Astrocyte (in vitro differentiated cells and primary cell): ENCODE data around the gene RBMY1J. TPM values are rescaled to one million over a fixed set of nuclear protein-coding genes. Genes with fewer than 3 reads are reported as not detected.
"Not testable (repeated sequence)": the region's sequence is repeated elsewhere in the genome, so short reads cannot be mapped to it uniquely, and the experiment has no call there.

Experiments
- DNase-seq: peaks from one replicate; pipeline ENCODE4 v3.0.0-alpha.2; 2010; ENCODE audit warnings: low read depth
- FAIRE-seq: peaks from 2 replicates; lab custom pipeline; 2011; peaks lifted over from hg19 to GRCh38; lab: Jason Lieb, UNC
- H2AFZ ChIP-seq: 2 replicates; pipeline ENCODE4 v1.6.0; 2012; ENCODE audit warnings: low read depth, low read length, inconsistent platforms
- H3K27ac ChIP-seq: 2 replicates; pipeline ENCODE4 v1.5.1; 2011; ENCODE audit warnings: low read depth, low read length, inconsistent platforms
- H3K27me3 ChIP-seq: 2 replicates; pipeline ENCODE4 v1.6.0; 2011; ENCODE audit warnings: low read length, inconsistent platforms; ENCODE audit not compliant: insufficient read depth
- H3K36me3 ChIP-seq: 2 replicates; pipeline ENCODE4 v1.5.1; 2011; ENCODE audit warnings: low read length, inconsistent platforms; ENCODE audit not compliant: insufficient read depth
- H3K4me1 ChIP-seq: 2 replicates; pipeline ENCODE4 v1.5.1; 2011; ENCODE audit warnings: low read length, inconsistent platforms; ENCODE audit not compliant: insufficient read depth
- H3K4me2 ChIP-seq: 2 replicates; pipeline ENCODE4 v1.6.0; 2012; ENCODE audit warnings: low read length, inconsistent platforms
- H3K4me3 ChIP-seq: 2 replicates; pipeline ENCODE4 v1.5.1; 2011; ENCODE audit warnings: low read depth, mild to moderate bottlenecking, low read length, inconsistent platforms; ENCODE audit not compliant: insufficient read depth
- H3K79me2 ChIP-seq: 2 replicates; pipeline ENCODE4 v1.6.0; 2012; ENCODE audit warnings: mild to moderate bottlenecking, low read length, inconsistent platforms; ENCODE audit not compliant: insufficient read depth
- H3K9ac ChIP-seq: 2 replicates; pipeline ENCODE4 v1.6.0; 2012; ENCODE audit warnings: mild to moderate bottlenecking, low read length, inconsistent platforms
- H3K9me3 ChIP-seq: 2 replicates; pipeline ENCODE4 v1.5.1; 2012; ENCODE audit warnings: low read depth, mild to moderate bottlenecking, low read length, inconsistent platforms; ENCODE audit not compliant: insufficient read depth
- H4K20me1 ChIP-seq: 2 replicates; pipeline ENCODE4 v1.6.0; 2012; ENCODE audit warnings: low read length, inconsistent platforms; ENCODE audit not compliant: insufficient read depth
- H3K27ac Mint-ChIP-seq: one replicate; pipeline ENCODE4 v1.8.0; 2021; ENCODE audit warnings: mild to moderate bottlenecking, mixed read lengths; ENCODE audit not compliant: unreplicated experiment
- H3K27me3 Mint-ChIP-seq: one replicate; pipeline ENCODE4 v1.8.0; 2021; ENCODE audit warnings: low read depth, mixed read lengths; ENCODE audit not compliant: unreplicated experiment
- H3K36me3 Mint-ChIP-seq: one replicate; pipeline ENCODE4 v1.8.0; 2021; ENCODE audit warnings: low read depth, mixed read lengths; ENCODE audit not compliant: unreplicated experiment
- H3K4me1 Mint-ChIP-seq: one replicate; pipeline ENCODE4 v1.8.0; 2021; ENCODE audit warnings: low read depth, mixed read lengths; ENCODE audit not compliant: unreplicated experiment
- H3K4me3 Mint-ChIP-seq: one replicate; pipeline ENCODE4 v1.8.0; 2021; ENCODE audit warnings: mild to moderate bottlenecking, moderate library complexity, mixed read lengths; ENCODE audit not compliant: unreplicated experiment
- H3K9me3 Mint-ChIP-seq: one replicate; pipeline ENCODE4 v1.8.0; 2021; ENCODE audit warnings: mild to moderate bottlenecking, mixed read lengths; ENCODE audit not compliant: unreplicated experiment
- EZH2 ChIP-seq: IDR thresholded peaks from 2 replicates; pipeline ENCODE4 v1.6.1; 2012; ENCODE audit warnings: mild to moderate bottlenecking, low read length, inconsistent platforms; ENCODE audit not compliant: insufficient read depth
- total RNA-seq: library from RNA; stranded (reverse); gene quantifications from 2 replicates; pipeline ENCODE4 v1.2.1, GENCODE V29; 2021
- TF ChIP-seq, protein P1 (sequence below): IDR thresholded peaks from 2 replicates; pipeline ENCODE4 v1.5.1; 2011; ENCODE audit warnings: low read depth, mild to moderate bottlenecking, inconsistent platforms, low read length, moderate library complexity; ENCODE audit not compliant: insufficient read depth

The RBMY1J gene
- total RNA-seq, 1 donor from 2014 or later = not detected

DNA sequence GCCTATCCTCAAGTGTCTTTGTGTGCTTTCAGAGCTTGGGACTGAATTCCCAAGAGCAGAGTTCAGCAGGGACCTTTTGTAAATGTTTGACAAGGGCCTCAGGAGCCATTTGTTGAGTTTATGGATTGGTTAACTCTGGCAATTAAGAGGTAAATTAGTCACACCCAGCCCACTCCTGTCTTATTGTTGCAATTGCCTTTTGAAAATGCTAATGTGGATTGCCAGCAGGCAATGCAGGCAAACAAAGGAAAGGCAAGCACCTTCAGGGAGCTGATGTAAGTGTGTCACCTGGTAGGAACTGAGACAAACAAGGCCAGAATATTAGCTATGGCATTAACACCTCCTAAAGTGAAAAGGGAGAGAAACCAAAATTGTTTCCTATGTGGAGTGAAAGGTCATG, 29.7 kb upstream of the RBMY1J start:
- H3K9me3 ChIP-seq = no peaks in the 10 kb centered on the region
- Mint-ChIP-seq H3K4me3 (no peak overlapping the region), H3K27ac (no peak overlapping the region), H3K27me3 (peaks cover 2% of the 10 kb centered on the region), H3K4me1 (peaks cover 6% of the 10 kb centered on the region), H3K9me3 (no peaks in the 10 kb centered on the region), H3K36me3 (no peaks in the 10 kb centered on the region)
- H3K36me3 ChIP-seq = no peaks in the 10 kb centered on the region
- no peak overlapping the region for H3K27ac ChIP-seq
- no peak for TF ChIP-seq EZH2
- TF ChIP-seq, protein P1, sequence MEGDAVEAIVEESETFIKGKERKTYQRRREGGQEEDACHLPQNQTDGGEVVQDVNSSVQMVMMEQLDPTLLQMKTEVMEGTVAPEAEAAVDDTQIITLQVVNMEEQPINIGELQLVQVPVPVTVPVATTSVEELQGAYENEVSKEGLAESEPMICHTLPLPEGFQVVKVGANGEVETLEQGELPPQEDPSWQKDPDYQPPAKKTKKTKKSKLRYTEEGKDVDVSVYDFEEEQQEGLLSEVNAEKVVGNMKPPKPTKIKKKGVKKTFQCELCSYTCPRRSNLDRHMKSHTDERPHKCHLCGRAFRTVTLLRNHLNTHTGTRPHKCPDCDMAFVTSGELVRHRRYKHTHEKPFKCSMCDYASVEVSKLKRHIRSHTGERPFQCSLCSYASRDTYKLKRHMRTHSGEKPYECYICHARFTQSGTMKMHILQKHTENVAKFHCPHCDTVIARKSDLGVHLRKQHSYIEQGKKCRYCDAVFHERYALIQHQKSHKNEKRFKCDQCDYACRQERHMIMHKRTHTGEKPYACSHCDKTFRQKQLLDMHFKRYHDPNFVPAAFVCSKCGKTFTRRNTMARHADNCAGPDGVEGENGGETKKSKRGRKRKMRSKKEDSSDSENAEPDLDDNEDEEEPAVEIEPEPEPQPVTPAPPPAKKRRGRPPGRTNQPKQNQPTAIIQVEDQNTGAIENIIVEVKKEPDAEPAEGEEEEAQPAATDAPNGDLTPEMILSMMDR = no peak
- H3K4me3 ChIP-seq = no peak overlapping the region
- no peaks in the 10 kb centered on the region for H3K79me2 ChIP-seq
- no peak overlapping the region for H3K9ac ChIP-seq
- no peak overlapping the region for H2AFZ ChIP-seq
- no peaks in the 10 kb centered on the region for H3K4me1 ChIP-seq
- no peak for FAIRE-seq
- H3K27me3 ChIP-seq = no peaks in the 10 kb centered on the region
- H3K4me2 ChIP-seq = no peak overlapping the region
- DNase-seq = no peak
- no peaks in the 10 kb centered on the region for H4K20me1 ChIP-seq

- not testable (repeated sequence) for H3K4me1 Mint-ChIP-seq, H3K79me2 ChIP-seq, H3K4me3 Mint-ChIP-seq, H3K27ac ChIP-seq, H3K4me1 ChIP-seq, H2AFZ ChIP-seq, H3K9ac ChIP-seq, H3K9me3 ChIP-seq, H4K20me1 ChIP-seq, H3K36me3 Mint-ChIP-seq, H3K9me3 Mint-ChIP-seq, H3K36me3 ChIP-seq, H3K4me2 ChIP-seq, DNase-seq, H3K27ac Mint-ChIP-seq, H3K4me3 ChIP-seq, H3K27me3 Mint-ChIP-seq, FAIRE-seq, H3K27me3 ChIP-seq
Measured at GRCh38 chrY:22444718-22445396, 41.6 kb downstream of the RBMY1J start.

- H3K79me2 ChIP-seq, H3K4me2 ChIP-seq, H3K36me3 Mint-ChIP-seq, H3K27ac ChIP-seq, H3K27me3 Mint-ChIP-seq, H3K4me3 Mint-ChIP-seq, H4K20me1 ChIP-seq, H2AFZ ChIP-seq, H3K27me3 ChIP-seq, H3K4me3 ChIP-seq, H3K4me1 ChIP-seq, H3K9ac ChIP-seq, DNase-seq, H3K4me1 Mint-ChIP-seq, FAIRE-seq, H3K27ac Mint-ChIP-seq, H3K9me3 Mint-ChIP-seq, H3K9me3 ChIP-seq, H3K36me3 ChIP-seq: not testable (repeated sequence)
Measured at GRCh38 chrY:22455522-22455921, 52.3 kb downstream of the RBMY1J start.

GRCh38 chrY:22461962-22462361, 58.8 kb downstream of the RBMY1J start:
- not testable (repeated sequence) for H3K4me2 ChIP-seq, H3K27me3 Mint-ChIP-seq, H3K79me2 ChIP-seq, H3K4me1 ChIP-seq, H2AFZ ChIP-seq, H3K36me3 ChIP-seq, H3K4me3 Mint-ChIP-seq, H3K9me3 Mint-ChIP-seq, H3K27ac Mint-ChIP-seq, H3K36me3 Mint-ChIP-seq, H3K9ac ChIP-seq, H3K4me1 Mint-ChIP-seq, H3K9me3 ChIP-seq, H4K20me1 ChIP-seq, H3K4me3 ChIP-seq, H3K27me3 ChIP-seq, DNase-seq, H3K27ac ChIP-seq, FAIRE-seq

Other genes starting within 250 kb of the RBMY1J start
- gene RBMY1F, start 220.5 kb upstream of the RBMY1J start, total RNA-seq = not detected in 2 replicates